GM12878 (cell line): ENCODE measurements around the gene TUFM. TPM values are rescaled to one million over a fixed set of nuclear protein-coding genes. Genes with fewer than 3 reads are reported as not detected.

Source experiments
- ATF2 ChIP-seq: IDR thresholded peaks from 2 replicates; pipeline ENCODE4 v1.6.1; 2012; ENCODE audit warnings: low read length, inconsistent platforms
- BACH1 ChIP-seq: fragments of 450-650 bp; IDR thresholded peaks from 2 replicates; pipeline ENCODE4 v1.6.1; 2017; ENCODE audit warnings: mild to moderate bottlenecking, borderline replicate concordance
- CBX5 ChIP-seq: sonication (generic); IDR thresholded peaks from 2 replicates; pipeline ENCODE4 v1.6.1; 2016; ENCODE audit warnings: low read depth, moderate library complexity, mild to moderate bottlenecking, inconsistent platforms
- CEBPZ ChIP-seq: fragments of 150-350 bp; IDR thresholded peaks from 2 replicates; pipeline ENCODE4 v1.6.1; 2016; ENCODE audit warnings: low read depth, low read length
- ELK1 ChIP-seq: IDR thresholded peaks from 2 replicates; pipeline ENCODE4 v1.6.1; 2012; ENCODE audit warnings: low read depth, low read length, improper control_type of control experiment
- GATAD2B ChIP-seq: fragments of 450-650 bp; conservative IDR thresholded peaks from 2 replicates; pipeline ENCODE4 v1.6.1; 2017; ENCODE audit warnings: low read depth, mild to moderate bottlenecking, moderate library complexity
- HDAC2 ChIP-seq: fragments of 200-600 bp; sonication (generic); IDR thresholded peaks from 2 replicates; pipeline ENCODE4 v1.6.1; 2017
- HDAC6 ChIP-seq: fragments of 200-600 bp; sonication (generic); IDR thresholded peaks from one replicate; pipeline ENCODE4 v1.8.0; 2017; ENCODE audit warnings: antibody characterized with exemption; ENCODE audit not compliant: unreplicated experiment
- HDGF ChIP-seq: fragments of 450-650 bp; IDR thresholded peaks from 2 replicates; pipeline ENCODE4 v1.6.1; 2016; ENCODE audit warnings: antibody characterized with exemption
- JUND ChIP-seq: IDR thresholded peaks from 2 replicates; pipeline ENCODE4 v1.6.1; 2012; ENCODE audit warnings: low read depth, mild to moderate bottlenecking, low read length, improper control_type of control experiment, moderate library complexity
- KAT2A ChIP-seq: conservative IDR thresholded peaks from 2 replicates; pipeline ENCODE4 v1.6.1; 2011; ENCODE audit warnings: low read depth, low read length; ENCODE audit not compliant: control insufficient read depth
- MAX ChIP-seq: IDR thresholded peaks from 2 replicates; pipeline ENCODE4 v1.6.1; 2012; ENCODE audit warnings: low read depth, low read length, improper control_type of control experiment
- MXI1 ChIP-seq: fragments of 150-350 bp; IDR thresholded peaks from 2 replicates; pipeline ENCODE4 v1.6.1; 2011; ENCODE audit warnings: low read depth, mild to moderate bottlenecking, inconsistent platforms, low read length, improper control_type of control experiment
- NBN ChIP-seq: fragments of 450-650 bp; IDR thresholded peaks from 2 replicates; pipeline ENCODE4 v1.6.1; 2016
- NFYA ChIP-seq: IDR thresholded peaks from 2 replicates; pipeline ENCODE4 v1.6.1; 2011; ENCODE audit warnings: low read depth, mild to moderate bottlenecking, low read length, improper control_type of control experiment, borderline replicate concordance
- PAX5 ChIP-seq: IDR thresholded peaks from 2 replicates; pipeline ENCODE4 v1.6.1; 2011; ENCODE audit warnings: low read depth, low read length, borderline replicate concordance
- POLR2A ChIP-seq: IDR thresholded peaks from 2 replicates; pipeline ENCODE4 v1.6.1; 2011; ENCODE audit warnings: low read depth, mild to moderate bottlenecking, low read length
- POU2F2 ChIP-seq: IDR thresholded peaks from 3 replicates; pipeline ENCODE4 v1.6.1; 2011; ENCODE audit warnings: low read depth, mild to moderate bottlenecking, low read length, borderline replicate concordance
- RUNX3 ChIP-seq: IDR thresholded peaks from 2 replicates; pipeline ENCODE4 v1.6.1; 2012; ENCODE audit warnings: low read length, inconsistent platforms
- SIN3A ChIP-seq: IDR thresholded peaks from 2 replicates; pipeline ENCODE4 v1.6.1; 2012; ENCODE audit warnings: low read depth, low read length, improper control_type of control experiment
- STAT3 ChIP-seq: IDR thresholded peaks from 2 replicates; pipeline ENCODE4 v1.6.1; 2011; ENCODE audit warnings: low read depth, low read length, improper control_type of control experiment
- TAF1 ChIP-seq: IDR thresholded peaks from 2 replicates; pipeline ENCODE4 v1.6.1; 2011; ENCODE audit warnings: mild to moderate bottlenecking, low read depth, low read length, borderline replicate concordance
- ZBTB33 ChIP-seq: fragments of 450-650 bp; IDR thresholded peaks from 2 replicates; pipeline ENCODE4 v1.6.1; 2017; ENCODE audit warnings: mild to moderate bottlenecking
- ZNF24 ChIP-seq: fragments of 450-650 bp; IDR thresholded peaks from 2 replicates; pipeline ENCODE4 v1.6.1; 2017; ENCODE audit warnings: antibody characterized with exemption, mild to moderate bottlenecking
- ZZZ3 ChIP-seq: IDR thresholded peaks from 2 replicates; pipeline ENCODE4 v1.6.1; 2011; ENCODE audit warnings: low read depth; ENCODE audit not compliant: control insufficient read depth, insufficient read length
- polyA plus RNA-seq, 11 experiments: library from polyadenylated mRNA; depleted of rRNA in 4 of 11; unstranded in 6 of 11; stranded (reverse) in 5 of 11; fragments of >200 nt; fragmentation: Nextera tagmentation in 4 of 11; fragmentation: Illumina TruSeq in 1 of 11; extraction: Ambion mirVana in 4 of 11; extraction: Trizol in 1 of 11; gene quantifications; 1 replicate in 1 of 11; 2 replicates in 10 of 11; pipeline versions ENCODE4 v1.2.1 to v1.2.3, GENCODE V29; 2011 to 2016; ENCODE audit warnings: inconsistent platforms in 2 of 11, missing spikeins in 2 of 11, low read depth in 1 of 11
- total RNA-seq, 4 experiments: library from RNA; depleted of rRNA in 3 of 4; stranded (reverse); fragments of >200 nt in 3 of 4; fragmentation: Illumina TruSeq in 1 of 4; extraction: Trizol in 1 of 4; gene quantifications; 2 replicates each; pipeline versions ENCODE4 v1.2.1 to v1.2.3, GENCODE V29; 2013 to 2021

The TUFM gene
- total and polyA plus RNA-seq, 10 of the 15 experiments (the other 5 are each of a cell fraction or from before 2014, with no cell fraction given) = 23.4 to 354 (median 182) TPM

- no peak for TF ChIP-seq ATF2
- TF ChIP-seq ZZZ3 = no peak
- TF ChIP-seq ZNF24 = no peak
- TF ChIP-seq SIN3A = 0 out of 2 replicates have a peak, but pooled peaks have one; percentile 22
- no peak for TF ChIP-seq NBN
- TF ChIP-seq STAT3 = no peak
- TF ChIP-seq CBX5 = no peak
- no peak for TF ChIP-seq CEBPZ
- TF ChIP-seq MAX = 0 out of 2 replicates have a peak, but pooled peaks have one; percentile 5
- TF ChIP-seq TAF1 = peak; percentile 55; the same call in 1 of the 2 replicates
- TF ChIP-seq MXI1 = no peak
- no peak for TF ChIP-seq ZBTB33
- no peak for TF ChIP-seq ELK1
- TF ChIP-seq NFYA = no peak
- TF ChIP-seq POLR2A = peak; percentile 52
- TF ChIP-seq GATAD2B = peak; percentile 69
- no peak for TF ChIP-seq HDAC6
- no peak for TF ChIP-seq JUND
- TF ChIP-seq HDAC2 = no peak
- no peak for TF ChIP-seq PAX5
- TF ChIP-seq BACH1 = no peak; the same call in 1 of the 2 replicates
- no peak for TF ChIP-seq POU2F2
- TF ChIP-seq KAT2A = no peak
- TF ChIP-seq HDGF = no peak
- no peak for TF ChIP-seq RUNX3
These were observed 22.8 kb downstream of the TUFM start (continued) for GRCh38 chr16:28823291-28823872.
